Progenitor cell of endocrine pancreas (in vitro differentiated cells): ENCODE results near the gene PLEKHA6. TPM values are rescaled to one million over a fixed set of nuclear protein-coding genes. Genes with fewer than 3 reads are reported as not detected.

ENCODE experiments used
- DNase-seq: peaks from one replicate; pipeline ENCODE4 v3.0.0; 2021; ENCODE audit warnings: low spot score; ENCODE audit not compliant: unreplicated experiment
- H3K27ac Mint-ChIP-seq: 2 replicates; pipeline ENCODE4 v1.8.0; 2021; ENCODE audit warnings: mild to moderate bottlenecking, moderate library complexity, mixed read lengths
- H3K27me3 Mint-ChIP-seq: 2 replicates; pipeline ENCODE4 v1.8.0; 2021; ENCODE audit warnings: mixed read lengths
- H3K36me3 Mint-ChIP-seq: 2 replicates; pipeline ENCODE4 v1.8.0; 2022; ENCODE audit warnings: mixed read lengths; ENCODE audit not compliant: insufficient read depth
- H3K4me1 Mint-ChIP-seq: 2 replicates; pipeline ENCODE4 v1.8.0; 2021; ENCODE audit warnings: low read depth, mixed read lengths
- H3K4me3 Mint-ChIP-seq: 2 replicates; pipeline ENCODE4 v1.8.0; 2021; ENCODE audit warnings: low read depth, mild to moderate bottlenecking, moderate library complexity, mixed read lengths
- H3K9me3 Mint-ChIP-seq: 2 replicates; pipeline ENCODE4 v1.8.0; 2021; ENCODE audit warnings: low read depth, mixed read lengths
- total RNA-seq: library from RNA; stranded (reverse); gene quantifications from 2 replicates; pipeline ENCODE4 v1.2.1, GENCODE V29; 2021
- TF ChIP-seq, protein P1 (sequence below): fragments of 200-600 bp; sonication (generic); IDR thresholded peaks from one replicate; pipeline ENCODE4 v1.5.0; 2021; ENCODE audit warnings: antibody characterized with exemption, mild to moderate bottlenecking; ENCODE audit not compliant: unreplicated experiment

PLEKHA6 gene
- total RNA-seq, 1 donor from 2014 or later, result 66.9 TPM

DNA sequence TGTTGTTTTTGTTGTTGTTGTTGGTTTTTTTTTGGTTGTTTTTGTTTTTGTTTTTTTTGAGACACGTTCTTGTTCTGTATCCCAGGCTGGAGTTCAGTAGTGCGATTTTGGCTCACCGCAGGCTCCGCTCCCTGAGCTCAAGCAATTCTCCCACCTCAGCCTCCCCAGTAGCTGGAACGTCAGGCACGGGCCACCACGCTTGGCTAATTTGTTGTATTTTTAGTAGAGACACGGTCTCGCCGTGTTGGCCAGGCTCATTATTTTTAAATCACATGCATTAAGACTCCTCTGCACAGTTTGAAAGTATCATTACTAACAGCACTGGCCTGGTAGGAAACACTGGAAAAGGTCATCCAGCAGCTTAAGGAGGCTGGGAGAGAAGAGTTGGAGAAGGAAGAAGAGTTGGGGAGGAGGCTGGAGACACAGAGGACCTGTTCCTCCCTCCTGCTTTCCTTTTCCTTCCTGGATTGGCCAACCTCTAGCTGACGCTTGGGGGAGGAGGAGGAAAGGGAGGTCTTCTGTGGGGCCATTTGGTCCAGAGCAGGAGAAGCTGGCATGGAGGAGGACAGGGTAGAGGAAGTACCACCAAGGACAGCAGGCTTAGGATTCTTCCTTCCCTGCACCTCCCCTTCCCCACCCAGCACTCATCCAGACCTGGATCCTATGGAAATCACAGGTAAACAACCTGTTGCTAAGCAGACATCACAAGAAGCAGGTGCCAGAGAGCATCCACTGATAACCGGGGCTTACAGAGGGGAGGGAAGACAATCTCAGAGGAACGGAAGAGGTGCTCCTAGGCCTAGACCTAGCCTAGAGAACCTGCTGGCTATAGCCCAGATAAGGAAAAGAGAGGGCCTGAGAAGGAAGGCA is 74.1 kb downstream of the PLEKHA6 start:
- no peak for DNase-seq
- Mint-ChIP-seq H3K36me3 (peaks cover 5% of the 10 kb centered on the region), H3K27ac (peak overlapping the region; percentile 63), H3K4me3 (peak overlapping the region; percentile 92), H3K4me1 (peaks cover 82% of the 10 kb centered on the region), H3K9me3 (no peaks in the 10 kb centered on the region), H3K27me3 (no peaks in the 10 kb centered on the region)
- TF ChIP-seq, protein P1, sequence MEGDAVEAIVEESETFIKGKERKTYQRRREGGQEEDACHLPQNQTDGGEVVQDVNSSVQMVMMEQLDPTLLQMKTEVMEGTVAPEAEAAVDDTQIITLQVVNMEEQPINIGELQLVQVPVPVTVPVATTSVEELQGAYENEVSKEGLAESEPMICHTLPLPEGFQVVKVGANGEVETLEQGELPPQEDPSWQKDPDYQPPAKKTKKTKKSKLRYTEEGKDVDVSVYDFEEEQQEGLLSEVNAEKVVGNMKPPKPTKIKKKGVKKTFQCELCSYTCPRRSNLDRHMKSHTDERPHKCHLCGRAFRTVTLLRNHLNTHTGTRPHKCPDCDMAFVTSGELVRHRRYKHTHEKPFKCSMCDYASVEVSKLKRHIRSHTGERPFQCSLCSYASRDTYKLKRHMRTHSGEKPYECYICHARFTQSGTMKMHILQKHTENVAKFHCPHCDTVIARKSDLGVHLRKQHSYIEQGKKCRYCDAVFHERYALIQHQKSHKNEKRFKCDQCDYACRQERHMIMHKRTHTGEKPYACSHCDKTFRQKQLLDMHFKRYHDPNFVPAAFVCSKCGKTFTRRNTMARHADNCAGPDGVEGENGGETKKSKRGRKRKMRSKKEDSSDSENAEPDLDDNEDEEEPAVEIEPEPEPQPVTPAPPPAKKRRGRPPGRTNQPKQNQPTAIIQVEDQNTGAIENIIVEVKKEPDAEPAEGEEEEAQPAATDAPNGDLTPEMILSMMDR, result no peak

DNA sequence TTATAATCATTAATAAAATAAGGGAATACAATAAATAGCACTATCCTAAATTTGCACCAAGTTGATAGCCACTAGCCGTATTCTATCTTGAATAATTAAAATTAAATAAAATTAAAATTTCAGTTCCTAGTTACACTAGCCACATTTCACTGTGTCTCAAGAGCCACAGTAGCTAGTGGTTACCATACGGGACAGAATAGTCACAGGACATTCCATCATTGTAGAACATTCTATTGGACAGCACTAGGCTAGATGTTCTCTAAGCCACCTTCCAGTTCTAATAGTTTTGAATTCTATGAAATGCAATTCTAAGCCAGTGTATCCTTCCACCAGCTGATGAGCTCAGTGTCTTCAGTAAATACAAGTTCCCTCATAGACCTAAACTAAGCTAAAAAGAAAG is 74.8 kb downstream of the PLEKHA6 start:
- H3K4me3 Mint-ChIP-seq, result no peak overlapping the region
- DNase-seq, result no peak
- no peak overlapping the region for H3K27ac Mint-ChIP-seq
- H3K27me3 Mint-ChIP-seq, result no peaks in the 10 kb centered on the region
- peaks cover 5% of the 10 kb centered on the region for H3K36me3 Mint-ChIP-seq
- peaks cover 84% of the 10 kb centered on the region for H3K4me1 Mint-ChIP-seq
- no peaks in the 10 kb centered on the region for H3K9me3 Mint-ChIP-seq
- TF ChIP-seq, protein P1, result no peak

DNA sequence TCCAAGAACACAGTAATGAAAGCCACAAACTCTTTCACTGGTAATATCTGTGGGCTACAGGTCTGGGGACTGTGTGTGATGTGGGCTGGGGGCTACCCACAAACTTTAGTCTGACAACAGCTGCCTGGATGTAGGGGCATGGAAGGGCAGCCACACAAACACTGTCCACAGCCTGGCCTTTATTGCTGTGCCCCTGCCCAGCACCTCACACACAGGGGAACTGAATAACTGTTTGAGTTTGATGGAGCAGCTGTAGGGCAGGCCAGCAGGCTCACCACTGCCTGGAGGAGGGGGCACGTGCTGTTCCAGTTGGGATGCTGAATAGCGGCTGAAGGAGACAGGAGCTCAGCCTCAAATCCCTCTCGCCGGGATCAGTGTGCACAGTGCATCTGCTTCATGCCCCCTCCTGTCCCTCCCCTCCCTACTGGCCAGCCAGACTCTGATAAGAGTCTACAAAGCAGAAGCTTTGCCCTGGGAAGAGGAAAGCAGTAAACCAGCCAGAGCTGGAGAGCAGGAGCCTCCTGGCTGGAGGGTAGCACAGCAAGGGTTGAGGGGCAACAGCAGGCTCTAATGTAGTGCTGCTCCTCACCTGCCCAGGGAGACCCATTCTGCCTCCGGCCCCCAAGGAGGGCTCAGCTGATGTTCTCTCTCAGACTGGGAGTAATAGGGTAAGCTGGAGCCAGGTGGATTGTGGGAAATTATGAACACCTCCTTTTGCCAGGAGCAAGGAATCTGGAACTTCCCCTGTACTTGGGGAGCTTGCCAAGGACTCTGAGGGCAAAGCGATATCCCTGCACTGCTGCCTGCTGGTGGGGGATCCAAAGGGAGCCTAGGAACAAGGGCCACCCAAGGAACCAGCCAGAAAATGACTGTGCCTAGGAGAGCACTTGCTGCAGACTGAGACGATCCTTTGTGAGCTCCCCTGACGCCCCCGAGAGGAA is 75.7 kb downstream of the PLEKHA6 start:
- Mint-ChIP-seq H3K4me1 (peaks cover 84% of the 10 kb centered on the region), H3K4me3 (peak overlapping the region; percentile 44), H3K9me3 (no peaks in the 10 kb centered on the region), H3K27me3 (no peaks in the 10 kb centered on the region), H3K36me3 (peaks cover 5% of the 10 kb centered on the region), H3K27ac (peak overlapping the region; percentile 49)
- no peak for DNase-seq
- TF ChIP-seq, protein P1, result no peak

DNA sequence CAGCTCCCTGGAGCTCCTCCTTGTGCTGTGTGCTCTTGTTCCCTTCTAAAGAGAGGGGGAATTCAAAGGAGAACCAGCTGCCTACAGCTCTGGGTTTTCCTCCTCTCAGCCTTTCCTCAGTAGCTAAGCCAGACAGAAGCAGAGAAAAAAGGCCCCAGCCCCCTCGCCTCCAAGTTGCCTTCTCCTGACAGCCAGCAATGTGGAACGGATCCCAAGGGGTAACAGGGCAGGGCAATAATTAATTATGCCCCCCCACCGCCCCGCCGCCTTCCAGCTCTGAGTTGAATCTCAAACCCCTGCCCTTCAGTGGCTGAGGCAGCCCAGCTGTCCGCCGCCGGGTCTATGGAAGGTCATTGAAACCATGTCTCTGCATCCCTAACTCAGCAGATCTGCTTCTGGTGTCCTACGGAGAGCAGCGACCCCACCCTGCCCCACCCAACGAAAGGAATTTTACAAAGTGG is 76.9 kb downstream of the PLEKHA6 start:
- Mint-ChIP-seq H3K9me3 (no peaks in the 10 kb centered on the region), H3K4me3 (no peak overlapping the region), H3K36me3 (peaks cover 5% of the 10 kb centered on the region), H3K27me3 (no peaks in the 10 kb centered on the region), H3K27ac (no peak overlapping the region), H3K4me1 (peaks cover 86% of the 10 kb centered on the region)
- TF ChIP-seq, protein P1, result no peak
- DNase-seq, result no peak
